Stromal cell of bone marrow (primary cell): ENCODE measurements around the gene CENPP.

ENCODE experiments used
- DNase-seq: peaks from one replicate; pipeline ENCODE4 v3.0.0-alpha.2; 2012; ENCODE audit warnings: low read depth

CENPP gene

DNA sequence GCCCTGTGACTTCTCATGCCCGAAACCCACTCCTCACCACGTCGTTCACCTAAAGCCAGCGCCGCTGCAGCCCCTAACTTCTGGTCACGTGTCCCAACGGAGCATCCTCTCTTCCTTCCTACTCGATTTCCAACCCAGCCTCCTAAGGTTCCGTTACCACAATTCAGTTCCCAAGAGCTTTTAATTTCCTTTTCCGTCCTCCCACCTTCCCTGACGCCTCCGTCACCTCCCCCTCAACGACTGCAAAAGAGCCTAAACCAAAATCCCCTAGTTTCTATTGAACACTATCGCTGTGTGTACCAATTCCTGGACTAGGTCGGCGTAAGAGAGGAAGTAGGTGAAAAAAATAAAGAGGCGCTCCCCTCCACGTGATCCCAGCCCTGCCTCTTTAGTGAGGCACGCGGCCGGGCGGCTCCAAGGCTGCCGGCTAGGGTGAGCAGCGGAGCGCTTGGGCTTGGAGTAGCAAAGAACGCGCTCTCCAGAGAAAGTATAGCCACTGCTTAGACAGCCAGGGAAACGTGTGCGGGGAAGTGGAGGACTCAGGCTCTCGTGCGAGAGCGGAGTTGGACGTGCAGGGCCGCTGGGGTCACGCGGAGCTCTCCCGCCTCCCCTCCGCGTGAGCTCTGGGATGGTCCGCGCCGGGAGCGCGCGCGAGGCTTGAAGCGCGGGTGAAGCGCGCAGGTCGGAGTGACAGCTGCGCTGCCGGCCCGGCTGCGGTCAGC, at the start of gene CENPP, which contains the start of gene NOL8:
CENPP (plus strand) TSS at position 685 of the 722 bp plus-strand sequence.
NOL8 (minus strand) TSS at position 82 of the 722 bp plus-strand sequence. CDS start 1,189 bp downstream, outside the sequence.
- peak; percentile 86 for DNase-seq

DNA sequence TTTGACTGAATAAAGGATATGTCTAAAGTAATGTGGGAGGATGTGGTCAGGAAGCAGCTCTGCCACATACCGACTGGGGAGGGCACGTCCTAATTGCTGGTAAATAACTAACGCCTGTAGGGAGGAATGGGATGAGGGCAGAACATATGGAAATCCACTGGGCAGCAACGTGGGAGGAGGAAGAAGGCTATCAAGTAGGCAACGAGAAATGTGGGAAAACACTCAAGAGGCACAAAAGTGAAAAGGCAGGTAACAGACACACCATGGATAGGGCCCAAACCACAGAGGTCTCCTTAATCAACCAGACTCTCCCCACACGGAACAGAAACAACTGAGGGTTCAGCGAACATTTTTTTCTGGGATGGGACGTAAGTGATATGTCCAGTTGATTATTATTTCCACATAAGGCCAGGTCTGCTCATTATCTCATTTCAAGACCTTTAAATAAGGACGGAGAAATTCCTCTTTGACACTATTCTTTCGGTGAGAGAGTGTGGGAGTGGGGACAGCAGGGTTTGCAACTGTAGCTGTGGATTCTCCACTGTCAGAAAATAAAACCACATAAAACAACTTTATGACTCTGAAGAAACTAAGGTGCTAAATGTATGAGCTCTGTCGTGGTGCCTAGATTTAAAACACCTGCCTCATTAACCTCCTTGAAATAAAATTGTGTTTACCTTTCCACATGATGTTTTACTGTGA, 49.3 kb upstream of the CENPP start:
- no peak for DNase-seq

DNA sequence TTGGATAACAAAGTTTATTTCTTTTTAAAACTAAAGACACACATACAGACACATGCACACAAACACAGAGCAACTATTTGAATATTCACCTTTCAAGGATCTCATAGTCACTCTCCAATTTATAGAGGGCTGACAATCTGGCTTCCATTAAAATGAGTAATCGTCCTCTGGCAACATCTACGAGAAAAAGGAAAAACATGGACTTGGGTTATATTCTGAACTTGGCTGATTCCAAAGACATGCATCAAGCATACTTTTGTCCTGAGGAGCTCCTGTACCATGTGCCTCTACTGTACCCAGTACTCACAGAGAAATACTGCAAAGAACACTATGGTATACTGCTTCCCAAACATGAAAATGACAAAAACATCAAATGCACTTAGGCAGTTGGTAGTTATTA, 47.6 kb upstream of the CENPP start:
- peak; percentile 67 for DNase-seq

DNA sequence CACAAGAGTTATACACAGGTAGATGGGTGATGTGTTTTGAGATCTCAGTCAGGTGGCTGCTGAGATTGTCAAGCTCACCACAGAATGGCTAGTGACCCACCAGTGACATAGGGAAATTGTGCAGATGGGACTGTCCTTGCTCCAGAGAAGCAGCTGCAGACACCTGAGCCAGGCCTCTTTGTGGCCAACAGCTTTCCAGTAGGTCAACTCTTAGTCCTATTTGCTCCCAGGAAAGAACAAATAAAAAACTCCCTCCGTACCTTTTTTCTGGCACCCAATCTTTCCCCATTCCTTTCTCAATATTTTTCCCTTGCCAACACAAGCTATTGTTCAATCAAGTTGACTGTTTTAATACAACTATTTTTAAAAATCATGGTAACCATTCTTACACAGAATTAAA, 46.5 kb upstream of the CENPP start:
- DNase-seq: no peak

DNA sequence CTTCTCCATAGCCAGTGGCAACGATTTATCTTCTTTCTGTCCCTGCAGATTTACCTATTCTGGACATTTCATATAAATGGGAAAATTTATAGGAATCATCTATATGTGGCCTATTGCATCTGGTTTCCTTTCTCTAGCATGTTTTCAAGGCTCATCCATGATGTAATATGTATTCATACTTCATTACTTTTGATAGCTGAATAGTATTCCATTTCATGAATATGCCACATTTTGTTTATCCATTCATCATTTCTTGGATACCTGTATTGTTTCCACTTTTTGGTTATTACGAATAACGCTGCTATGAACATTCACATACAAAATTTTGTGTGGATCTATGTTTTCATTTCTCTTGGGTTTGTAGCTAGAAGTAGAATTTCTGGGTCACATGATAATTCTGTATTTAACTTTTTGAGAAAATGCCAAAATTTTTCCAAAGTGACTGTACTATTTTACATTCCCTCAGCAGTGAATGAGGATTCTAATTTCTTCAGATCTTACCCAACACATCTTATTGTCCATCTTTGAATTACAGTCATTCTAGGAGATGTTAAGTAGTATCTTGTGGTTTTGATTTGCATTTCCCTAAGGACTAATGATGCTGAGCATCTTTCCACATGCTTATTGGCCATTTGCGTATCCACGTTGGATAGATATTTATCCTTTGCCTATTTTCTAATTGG, 35.9 kb upstream of the CENPP start:
- DNase-seq: peak; percentile 16

DNA sequence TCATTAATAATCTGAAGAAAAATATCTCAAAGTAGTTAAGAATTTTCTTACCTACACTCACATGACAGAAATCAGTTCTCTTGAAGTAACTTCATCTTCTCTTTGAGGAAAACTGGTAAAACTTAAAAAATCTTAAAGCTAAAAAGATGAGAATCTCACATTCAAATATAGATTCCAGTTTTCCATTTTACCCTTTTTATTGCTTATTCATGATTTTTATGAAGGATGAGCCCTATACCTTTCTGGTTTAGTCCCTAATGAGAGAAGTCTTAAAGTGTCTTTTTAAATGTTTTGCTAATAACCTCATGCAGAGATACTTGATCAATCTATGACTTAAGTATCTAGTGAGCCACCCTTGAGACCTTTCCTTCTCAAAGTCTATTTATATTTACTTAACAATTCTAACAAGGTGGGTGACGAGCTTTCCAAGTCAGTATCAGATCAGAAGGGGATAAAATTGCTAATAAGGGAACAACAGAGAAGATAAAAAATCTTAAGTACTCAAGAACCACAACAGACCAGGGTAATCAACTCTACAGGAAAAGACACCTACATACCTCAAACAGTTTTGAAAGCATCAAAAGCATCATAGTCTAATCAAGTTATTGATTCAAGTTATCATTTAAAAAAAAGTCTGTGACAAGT, 34.8 kb upstream of the CENPP start:
- no peak for DNase-seq

DNA sequence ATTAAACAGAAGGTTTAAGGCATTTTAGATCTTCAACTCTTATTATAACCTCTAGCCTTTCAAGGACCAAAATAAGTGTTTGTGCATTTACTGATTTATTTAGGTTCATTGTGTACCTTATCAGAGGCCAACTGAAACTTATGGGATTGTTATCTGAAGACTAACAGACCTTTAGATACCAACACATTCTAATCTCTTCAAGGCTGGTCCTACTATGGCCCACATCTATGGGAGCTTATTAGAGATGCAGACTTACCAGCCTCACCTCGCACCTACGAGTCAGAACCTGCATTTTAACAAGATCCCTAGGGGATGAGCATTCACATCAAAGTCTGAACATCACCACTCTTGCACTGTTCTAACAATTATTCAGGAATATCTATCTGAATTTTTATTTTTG, 34.2 kb upstream of the CENPP start:
- DNase-seq: no peak

DNA sequence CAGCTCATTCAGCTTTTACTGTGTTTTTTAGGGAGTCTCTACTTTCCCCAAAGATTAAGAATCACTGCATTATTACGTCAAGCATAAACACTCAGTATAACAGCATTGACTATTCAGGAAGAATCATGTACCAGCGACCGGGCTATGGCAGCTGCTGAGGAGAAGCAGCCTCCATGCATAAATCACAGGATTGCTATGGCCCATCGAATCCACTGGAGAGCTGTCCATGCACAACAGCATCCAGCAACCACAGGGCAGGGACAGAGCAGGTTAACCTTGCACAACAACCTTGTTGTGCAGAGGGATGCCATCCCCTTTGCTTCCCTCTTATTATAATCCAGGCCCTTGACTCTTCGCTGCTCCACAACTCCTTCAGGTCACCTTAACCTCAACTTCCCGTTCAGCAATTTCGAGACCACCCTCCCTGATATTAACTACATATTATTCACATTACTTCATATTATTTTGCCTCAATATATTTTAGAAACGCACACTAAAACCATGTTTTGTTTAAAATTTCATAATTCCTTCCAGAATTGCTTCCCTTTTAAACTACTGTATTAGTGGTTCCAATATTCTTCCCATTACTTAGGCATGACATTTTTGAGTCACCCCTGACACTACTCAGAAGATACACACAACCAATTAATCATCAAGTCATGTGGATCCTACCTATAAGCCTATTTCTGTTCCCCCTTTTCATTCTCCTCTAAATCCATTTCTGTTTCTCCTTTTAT, 33.2 kb upstream of the CENPP start:
- no peak for DNase-seq

DNA sequence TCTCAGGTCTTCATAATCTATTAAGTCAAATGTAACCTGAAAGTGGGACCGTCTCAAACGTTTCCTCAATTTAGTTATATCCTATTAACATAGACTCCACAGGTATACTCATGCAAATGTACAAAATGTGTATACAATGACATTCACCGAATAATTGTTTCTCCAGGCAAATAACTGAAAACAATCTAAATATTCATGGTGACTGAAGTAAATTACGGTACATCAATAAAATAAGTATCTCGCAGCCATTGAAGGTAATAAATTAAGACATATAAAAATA, 32.7 kb upstream of the CENPP start:
- DNase-seq: no peak

DNA sequence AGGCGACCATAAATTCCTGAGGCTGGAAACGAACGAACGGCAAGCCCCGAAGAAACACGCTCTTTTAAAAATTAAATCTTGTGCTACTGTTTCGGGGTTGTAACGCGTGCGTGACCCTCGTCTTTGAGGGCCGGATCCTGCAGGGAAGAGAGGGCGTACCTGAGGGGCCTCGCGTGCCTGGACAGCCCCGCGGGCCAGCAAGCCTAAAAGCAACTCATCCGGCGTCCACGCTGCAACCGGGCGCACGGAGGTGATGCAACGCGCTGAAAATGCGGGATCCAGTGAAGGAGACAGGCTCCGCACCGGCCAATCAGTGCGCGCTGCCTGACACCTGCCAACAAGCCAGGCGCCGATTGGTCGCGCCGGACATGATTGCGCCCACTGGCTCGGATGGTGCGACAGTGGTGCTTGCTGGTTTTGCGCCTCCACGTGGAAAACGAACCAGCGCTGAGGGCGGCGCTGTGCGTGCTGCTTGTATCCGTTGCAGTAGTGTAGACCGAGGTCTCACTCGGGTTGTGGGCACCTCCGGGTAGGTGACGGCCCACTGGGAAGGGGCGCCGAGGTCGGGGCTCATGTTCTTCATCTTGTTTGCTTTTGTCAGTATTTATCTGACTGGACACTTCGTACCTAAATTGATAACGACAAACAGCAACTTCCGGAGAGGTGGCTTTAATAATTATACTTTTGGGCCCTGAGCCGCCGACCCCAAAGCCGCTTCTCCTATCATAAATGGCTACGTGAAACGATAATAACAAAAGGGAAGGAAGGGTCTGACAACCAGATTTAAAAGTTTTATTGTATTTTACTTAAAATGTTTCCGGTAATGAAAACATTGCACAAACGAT, 32.1 kb upstream of the CENPP start, which contains the start of gene IARS1:
IARS1 (minus strand) TSS at position 246 of the 845 bp plus-strand sequence. CDS start 4,278 bp downstream, outside the sequence.
- DNase-seq: peak; percentile 95

DNA sequence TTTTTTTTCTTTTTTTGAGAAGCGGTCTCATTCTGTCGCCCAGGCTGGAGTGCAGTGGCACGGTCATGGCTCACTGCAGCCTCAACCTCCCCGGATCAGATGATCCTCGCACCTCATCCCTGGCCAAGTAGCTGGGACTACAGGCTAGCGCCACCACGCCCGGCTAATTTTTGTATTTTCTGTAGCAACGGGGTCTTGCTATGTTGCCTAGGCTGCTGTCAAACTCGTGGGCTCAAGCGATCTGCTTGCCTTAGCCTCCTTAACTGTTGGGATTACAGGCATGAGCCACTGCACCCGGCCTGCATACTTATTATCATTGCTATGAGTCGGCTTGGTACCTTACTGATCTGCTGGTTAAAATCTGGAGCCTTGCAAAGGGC, 31.5 kb upstream of the CENPP start:
- no peak for DNase-seq

DNA sequence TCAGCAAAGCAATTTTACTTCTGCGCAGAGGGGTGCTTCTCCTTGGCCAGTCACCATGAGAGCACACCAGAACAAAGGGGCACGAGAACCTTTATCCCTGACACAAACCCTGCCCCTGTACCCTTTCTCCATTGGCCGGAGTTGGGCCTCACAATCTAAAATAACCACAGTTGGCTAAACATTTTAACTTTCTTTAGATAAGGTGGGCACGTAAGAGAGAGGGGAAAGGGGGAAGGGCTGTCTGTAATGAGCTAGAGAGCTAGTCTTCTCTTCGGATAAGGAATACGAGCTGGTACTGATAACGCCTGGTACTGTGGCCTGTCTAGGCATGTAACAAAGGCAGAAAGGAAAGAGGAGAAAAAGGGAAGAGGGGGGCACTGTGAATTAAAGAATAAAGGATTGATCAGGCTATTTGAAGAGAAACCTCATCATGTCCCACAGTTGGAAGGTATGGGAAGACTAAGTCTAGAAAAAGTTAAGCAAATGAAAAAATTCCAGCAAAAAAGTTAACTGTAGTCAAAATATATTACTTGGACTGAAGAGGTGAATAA, 30.4 kb upstream of the CENPP start:
- no peak for DNase-seq

DNA sequence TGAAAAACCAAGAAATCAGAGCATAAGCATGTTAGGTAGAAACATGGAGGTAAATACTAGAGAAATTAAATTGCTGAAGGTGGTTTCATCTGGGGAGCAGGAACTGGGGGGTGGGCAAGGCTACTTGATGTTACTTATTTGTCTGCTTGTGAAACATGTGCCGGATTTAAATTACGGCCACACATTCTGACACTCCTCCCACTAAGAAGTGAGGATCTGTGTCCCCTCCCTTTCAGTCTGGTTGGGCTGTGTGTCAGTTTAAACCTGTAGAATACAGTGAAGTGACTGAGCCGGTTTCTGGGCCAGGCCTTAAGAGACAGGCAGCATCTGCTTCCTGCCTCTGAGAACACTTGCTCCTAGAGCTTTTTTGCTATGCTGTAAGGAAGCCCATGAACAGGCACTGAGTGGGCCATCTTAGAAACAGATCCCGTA, 29.9 kb upstream of the CENPP start:
- no peak for DNase-seq

DNA sequence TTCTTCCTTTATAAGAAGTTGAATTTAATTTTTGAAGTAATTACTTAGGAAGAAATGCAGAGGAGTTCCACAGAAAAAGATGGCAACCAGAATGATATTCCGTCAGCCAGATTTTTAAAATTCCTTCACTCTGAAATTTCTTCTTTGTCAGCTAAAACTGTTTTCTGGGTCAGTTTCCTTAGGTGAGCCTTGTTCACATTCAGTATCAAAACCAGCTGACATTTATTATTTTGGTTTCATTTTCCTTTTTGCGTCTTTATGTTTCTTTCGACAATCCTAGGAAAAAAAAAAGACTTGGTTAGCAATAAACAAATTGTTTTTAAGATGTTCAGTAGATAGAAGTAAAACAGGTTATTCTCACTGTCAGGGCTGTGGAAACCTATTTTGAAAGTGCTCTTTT, 28.1 kb upstream of the CENPP start:
- DNase-seq: no peak

DNA sequence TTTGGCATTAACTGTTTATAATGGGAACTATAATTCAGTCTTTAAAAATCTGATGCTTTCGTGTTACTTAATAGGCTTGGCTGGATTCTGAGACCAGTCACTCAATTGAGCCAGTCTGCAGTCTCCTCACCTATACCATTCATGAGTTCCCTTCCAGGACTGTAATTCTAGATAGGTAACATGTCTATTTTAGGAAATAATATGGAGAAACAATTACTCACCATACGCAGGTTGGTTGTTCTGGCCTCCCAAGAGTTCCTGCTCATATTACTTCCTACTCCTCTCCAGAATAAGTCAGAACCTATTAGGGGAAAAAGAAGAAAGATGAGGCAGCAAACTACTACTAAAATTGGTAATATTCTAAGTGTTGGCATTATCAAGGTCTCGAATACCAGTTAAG, 27.7 kb upstream of the CENPP start:
- DNase-seq: no peak

DNA sequence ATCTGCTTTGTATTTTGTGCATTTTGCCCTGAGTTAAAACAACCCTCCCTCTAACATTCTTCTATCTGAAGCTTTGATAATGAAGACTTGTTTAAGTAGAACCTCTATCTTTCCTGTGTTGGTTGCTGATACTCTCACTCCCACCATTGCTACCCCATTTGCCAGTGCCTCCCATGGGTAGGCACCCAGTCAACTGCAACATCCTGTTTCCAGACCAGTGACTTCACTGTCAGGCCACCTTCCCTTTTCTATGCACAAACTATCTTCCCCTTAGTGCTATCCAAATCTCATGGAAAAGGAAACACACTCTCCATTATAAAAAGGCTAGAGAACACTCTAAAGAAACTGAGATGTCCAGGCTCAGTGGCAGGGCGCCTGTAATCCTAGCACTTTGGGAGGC, 26.6 kb upstream of the CENPP start:
- DNase-seq: no peak

DNA sequence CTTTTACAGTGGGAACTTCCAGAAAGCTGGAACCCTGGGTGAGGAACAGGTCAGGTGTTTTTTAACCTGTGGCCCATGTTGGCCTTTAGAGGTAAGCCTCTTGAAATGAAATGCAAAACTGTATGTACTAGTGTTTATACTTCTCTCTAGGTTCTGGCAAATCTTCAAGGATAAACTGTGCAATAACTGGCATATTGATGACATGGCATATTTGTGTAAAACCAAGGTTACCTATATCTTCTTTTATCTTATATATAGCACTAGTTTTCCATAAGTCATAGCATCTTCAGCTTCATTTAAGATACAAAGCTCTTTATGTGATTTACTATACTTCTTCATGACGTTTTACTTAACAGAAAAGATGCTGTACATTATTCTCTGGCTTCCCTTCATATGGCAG, 24.8 kb upstream of the CENPP start:
- no peak for DNase-seq

DNA sequence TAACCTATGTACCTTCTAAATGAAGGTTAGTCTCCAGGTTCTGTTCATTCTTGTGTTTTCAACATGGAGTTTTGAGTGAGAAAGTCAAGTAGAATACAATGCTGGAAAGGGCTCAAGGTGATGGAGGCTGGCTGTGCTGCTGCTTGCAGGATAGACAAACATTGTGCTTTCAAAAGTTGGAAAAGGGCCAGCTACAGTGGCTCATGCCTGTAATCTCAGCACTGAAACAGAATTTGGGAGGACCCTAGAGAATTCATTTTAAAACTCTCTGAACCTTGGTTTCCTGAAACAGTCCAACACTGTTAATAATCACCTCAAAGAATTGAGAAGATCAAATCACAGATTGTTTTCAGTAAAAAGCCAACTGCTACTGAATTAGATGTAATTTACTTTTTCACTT, 16.9 kb upstream of the CENPP start:
- DNase-seq: no peak

DNA sequence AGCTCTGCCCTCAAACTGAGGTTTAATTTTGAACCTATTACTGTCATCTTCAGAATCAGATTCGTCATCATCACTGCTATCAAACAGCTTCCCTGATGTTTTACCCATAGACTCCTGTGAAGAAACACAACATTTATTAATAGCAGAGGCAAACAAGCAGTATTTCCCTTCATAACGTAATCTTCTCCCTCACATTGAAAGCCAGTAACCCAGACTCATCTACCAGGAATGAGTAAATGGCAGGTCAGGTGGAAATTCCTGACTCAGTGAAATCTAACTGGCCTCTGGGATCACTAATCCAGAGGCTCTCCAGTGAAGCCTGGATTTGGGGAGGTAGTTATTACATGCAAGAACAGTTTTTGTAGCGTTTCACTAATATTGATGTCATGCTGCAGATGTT, 15.2 kb upstream of the CENPP start:
- no peak for DNase-seq

DNA sequence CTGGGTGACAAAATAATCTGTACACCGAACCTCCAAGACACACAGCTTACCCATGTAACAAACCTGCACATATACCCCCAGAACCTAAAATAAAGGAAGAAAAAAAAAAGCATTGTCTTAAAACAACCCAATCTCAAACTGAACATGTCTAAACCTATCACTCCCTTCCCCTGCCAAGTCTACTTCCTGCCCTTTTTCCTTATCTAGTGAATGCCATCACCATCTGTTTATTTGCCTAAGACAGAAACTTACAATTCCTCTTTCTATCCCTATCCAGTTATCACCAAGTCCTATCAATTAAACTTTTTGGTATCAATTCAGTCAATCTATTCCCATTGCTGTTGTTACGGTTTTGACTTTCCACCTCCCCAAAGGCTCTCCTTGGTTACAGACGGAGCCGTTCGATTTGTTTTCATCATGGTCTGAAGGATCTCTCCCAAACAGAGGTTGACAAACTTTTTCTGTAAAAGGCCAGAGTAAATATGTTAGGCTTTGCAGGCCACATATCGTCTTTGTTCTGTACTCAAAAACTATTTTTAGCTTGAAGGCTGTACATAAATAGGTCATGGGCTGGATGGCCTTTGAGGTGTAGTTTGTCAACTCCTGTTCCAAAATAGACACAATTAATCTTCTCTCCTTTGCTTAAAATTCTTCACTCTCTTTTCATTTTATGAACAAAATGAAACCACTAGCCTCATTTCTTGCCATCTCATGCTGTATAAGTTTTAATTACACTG, 12.7 kb upstream of the CENPP start:
- DNase-seq: no peak
